D721Med (cell line): ENCODE measurements around the gene BTLA.
A peak's percentile ranks its signal among the peaks of the same experiment; 100 is the strongest.

ENCODE experiments used
- DNase-seq: peaks from one replicate; pipeline ENCODE4 v3.0.0; 2011; ENCODE audit warnings: low spot score; ENCODE audit not compliant: insufficient read length
- FAIRE-seq: peaks from 2 replicates; lab custom pipeline; 2011; peaks lifted over from hg19 to GRCh38; lab: Jason Lieb, UNC
- TF ChIP-seq, protein P1 (sequence below): IDR thresholded peaks from 2 replicates; pipeline ENCODE4 v1.5.1; 2012; ENCODE audit warnings: mild to moderate bottlenecking, control low read depth; ENCODE audit not compliant: insufficient read depth; ENCODE audit errors: missing control alignments

Gene BTLA

DNA sequence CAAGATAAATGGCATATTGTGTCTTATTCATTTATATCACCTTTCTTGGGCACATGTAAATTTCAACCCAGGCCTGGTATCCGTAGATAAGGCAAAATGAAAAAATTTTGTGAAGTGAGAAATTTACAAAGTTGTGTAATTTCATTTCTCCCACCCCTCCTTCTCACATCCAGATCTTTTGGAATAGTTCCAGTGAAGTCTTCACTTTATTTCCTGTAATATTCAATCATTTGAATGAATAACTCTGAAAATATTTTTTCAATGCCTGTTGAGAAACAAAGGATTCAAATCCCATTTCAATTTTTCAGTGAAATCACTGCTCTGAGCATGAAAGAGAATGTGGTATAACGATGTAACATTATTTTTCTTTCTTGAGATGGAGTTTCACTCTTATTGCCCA lies 53.4 kb downstream of the BTLA start:
- TF ChIP-seq, protein P1, sequence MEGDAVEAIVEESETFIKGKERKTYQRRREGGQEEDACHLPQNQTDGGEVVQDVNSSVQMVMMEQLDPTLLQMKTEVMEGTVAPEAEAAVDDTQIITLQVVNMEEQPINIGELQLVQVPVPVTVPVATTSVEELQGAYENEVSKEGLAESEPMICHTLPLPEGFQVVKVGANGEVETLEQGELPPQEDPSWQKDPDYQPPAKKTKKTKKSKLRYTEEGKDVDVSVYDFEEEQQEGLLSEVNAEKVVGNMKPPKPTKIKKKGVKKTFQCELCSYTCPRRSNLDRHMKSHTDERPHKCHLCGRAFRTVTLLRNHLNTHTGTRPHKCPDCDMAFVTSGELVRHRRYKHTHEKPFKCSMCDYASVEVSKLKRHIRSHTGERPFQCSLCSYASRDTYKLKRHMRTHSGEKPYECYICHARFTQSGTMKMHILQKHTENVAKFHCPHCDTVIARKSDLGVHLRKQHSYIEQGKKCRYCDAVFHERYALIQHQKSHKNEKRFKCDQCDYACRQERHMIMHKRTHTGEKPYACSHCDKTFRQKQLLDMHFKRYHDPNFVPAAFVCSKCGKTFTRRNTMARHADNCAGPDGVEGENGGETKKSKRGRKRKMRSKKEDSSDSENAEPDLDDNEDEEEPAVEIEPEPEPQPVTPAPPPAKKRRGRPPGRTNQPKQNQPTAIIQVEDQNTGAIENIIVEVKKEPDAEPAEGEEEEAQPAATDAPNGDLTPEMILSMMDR: no peak
- DNase-seq (no peak), FAIRE-seq (no peak)

DNA sequence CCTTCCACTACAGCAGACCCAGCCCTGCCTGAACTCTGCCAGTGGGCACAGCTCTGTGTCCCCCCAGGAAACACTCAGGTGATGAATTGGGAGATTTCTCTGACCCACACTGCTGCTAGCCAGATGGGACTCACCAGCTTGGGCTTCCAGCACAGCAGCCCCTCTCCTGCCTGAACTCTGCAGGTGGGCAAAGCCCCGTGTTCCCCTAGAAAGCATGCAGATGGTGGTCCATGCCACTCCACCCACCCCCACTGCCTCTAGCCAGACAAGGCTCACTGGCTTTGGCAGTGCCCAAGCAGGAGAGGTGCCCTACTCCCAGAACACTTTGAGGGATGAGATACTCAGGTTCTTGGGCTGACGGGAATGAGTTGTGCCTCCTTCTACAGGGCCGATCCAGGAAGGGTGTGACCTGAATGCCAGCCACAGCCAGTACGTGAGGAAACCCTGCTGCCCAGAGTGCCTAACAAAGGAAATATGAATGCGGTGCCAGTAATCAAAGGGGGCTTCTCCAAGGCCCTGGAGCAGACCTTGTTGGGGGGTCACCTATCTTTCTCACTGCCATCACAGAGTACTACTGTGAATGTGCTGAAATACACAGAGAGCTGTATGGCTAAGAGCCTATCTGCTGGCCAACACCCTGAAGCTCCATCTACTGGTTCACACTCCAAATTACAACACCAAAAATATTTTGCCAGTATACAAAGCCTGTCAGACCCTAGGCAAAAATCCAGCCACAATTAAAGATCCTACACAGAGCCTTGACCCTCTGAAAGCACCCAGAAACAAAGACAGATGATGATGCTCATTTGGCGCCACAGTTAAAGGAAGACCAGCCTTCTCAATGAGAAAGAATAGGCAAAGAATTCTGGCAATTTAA lies 61.9 kb downstream of the BTLA start:
- no peak for DNase-seq
- no peak for FAIRE-seq
- TF ChIP-seq, protein P1: peak; percentile 6

DNA sequence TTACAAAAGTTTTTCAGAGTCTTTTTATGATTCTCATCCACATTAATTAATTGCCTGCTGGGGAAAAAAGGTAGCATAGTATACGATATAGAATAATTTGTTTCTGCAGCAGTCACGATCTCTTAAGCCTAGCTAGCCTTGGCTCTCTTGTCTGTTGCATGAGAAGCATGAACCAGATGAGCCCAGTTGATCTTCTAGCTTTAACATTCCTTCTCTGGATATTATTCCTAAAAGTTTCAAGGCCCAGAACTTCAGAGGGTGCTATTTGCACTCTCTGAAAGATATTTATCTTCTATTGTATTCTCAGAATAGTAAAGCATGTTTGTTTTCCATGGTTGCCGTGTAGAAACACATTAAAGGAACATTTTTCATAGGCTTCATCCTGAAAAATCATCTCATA lies 69.3 kb downstream of the BTLA start:
- DNase-seq (no peak), FAIRE-seq (no peak)
- TF ChIP-seq, protein P1: no peak

DNA sequence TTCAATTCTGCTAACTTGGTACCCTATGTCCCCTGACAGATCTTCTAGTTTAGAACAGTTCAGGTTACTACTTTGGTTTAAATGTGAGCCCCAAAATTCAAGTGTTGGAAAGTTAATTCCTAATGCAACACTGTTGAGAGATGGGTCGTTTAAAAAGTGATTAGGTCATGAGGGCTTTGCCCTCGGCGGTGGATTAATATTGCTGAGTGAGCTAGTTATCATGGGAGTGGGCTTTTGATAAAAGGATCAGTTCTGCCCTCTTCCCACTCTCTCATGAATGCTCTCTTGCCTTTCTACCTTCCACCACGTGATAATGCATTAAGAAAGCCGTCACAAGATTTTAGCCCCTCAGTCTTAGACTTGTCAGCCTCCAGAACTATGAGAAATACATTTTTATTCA lies 72.1 kb downstream of the BTLA start:
- TF ChIP-seq, protein P1: no peak
- DNase-seq: no peak
- FAIRE-seq: no peak

DNA sequence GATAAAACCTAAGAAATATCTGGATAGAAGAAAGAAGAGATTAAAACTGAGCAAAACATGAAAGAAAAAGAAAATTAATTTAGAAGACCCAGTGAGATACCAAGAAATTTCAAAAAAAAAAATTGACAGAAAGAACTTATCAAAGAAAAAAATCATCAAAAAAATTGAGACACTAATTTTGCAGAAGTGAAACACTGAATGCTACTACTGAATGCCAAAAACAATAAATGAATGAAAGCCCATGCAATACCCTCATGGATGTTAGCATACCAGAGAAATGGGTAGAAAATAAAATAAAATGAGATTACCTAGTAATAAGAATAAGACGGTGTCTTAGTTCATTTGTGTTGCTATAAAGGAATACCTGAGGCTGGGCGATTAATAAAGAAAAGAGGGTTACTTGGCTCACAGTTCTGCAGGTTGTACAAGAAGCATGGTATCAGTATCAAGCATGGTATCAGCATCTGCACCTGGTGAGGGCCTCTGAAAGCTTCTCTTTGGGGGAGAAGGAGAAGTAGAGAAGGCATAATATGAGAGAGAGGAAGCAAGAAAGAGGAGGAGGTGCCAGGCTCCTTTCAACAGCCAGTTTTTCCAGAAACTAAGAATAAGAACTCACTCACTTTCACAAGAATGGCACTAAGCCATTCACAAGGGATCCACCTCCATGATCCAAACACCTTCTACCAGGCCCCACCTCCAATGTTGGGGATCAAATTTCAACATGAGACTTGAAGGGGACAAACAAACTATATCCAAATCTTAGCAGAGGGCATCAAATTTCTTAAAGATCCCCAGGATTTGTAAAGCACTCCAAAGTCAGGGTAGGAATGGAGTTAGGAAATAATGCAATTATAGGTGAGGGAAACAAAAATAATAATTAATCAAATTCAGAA lies 73.2 kb downstream of the BTLA start:
- FAIRE-seq: no peak
- TF ChIP-seq, protein P1: no peak
- no peak for DNase-seq

DNA sequence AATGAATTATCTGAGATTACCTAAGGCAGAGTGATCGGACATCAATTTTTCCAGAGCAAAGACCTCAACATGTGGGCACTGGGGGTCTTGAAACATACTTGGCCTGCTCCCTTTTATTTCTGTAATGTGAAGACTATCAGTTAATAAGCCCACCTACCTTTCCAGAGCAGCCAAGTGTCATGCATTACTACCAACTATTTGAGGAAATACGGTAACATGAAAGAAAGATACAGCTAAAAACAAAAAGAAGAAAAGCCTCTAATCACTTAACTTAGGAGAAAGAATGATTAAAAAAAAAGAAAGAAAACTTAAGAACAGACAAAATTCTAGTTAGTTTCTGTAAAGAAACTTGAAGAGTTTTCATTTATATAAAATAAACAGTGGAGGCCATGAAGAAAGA lies 73.9 kb downstream of the BTLA start:
- TF ChIP-seq, protein P1: no peak
- FAIRE-seq (no peak), DNase-seq (no peak)
